ENCODE measurements around the gene CCDC121. TPM values are rescaled to one million over a fixed set of nuclear protein-coding genes. Genes with fewer than 3 reads are reported as not detected.

CCDC121 gene
- total and polyA plus RNA-seq, 7 donors, result 0.98 to 10.3 (median 2.5) TPM

DNA sequence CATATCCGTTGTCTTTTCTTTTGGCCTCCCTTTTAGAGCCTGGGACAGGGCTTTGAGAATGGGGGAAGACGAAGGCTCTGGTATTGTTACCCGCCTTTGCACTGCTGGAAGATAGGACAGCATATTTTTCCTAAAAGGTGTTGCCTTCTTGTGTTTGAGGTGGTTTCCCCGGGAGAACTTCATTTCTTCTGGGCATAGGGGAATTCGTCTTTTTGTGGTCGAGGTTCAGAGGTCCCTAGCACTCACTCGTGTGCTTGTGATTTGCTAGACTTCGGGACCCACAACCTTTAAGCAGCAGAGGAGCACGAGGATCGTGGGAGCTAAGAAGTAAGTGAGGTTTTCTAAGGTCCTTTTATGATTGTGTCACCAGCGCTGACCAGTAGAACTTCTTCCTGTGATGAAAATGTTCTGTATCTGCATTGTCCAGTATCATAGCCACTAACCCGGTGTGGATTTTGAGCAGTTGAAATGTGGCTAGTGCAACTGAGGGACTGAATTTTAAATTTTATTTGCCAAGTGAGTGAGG lies 45.4 kb downstream of the CCDC121 start:
- WGBS, 3 donors, result 3 to 7% (median 5%) methylated on average over 12 of the region's 12 CpGs
- TF ChIP-seq, protein P1, sequence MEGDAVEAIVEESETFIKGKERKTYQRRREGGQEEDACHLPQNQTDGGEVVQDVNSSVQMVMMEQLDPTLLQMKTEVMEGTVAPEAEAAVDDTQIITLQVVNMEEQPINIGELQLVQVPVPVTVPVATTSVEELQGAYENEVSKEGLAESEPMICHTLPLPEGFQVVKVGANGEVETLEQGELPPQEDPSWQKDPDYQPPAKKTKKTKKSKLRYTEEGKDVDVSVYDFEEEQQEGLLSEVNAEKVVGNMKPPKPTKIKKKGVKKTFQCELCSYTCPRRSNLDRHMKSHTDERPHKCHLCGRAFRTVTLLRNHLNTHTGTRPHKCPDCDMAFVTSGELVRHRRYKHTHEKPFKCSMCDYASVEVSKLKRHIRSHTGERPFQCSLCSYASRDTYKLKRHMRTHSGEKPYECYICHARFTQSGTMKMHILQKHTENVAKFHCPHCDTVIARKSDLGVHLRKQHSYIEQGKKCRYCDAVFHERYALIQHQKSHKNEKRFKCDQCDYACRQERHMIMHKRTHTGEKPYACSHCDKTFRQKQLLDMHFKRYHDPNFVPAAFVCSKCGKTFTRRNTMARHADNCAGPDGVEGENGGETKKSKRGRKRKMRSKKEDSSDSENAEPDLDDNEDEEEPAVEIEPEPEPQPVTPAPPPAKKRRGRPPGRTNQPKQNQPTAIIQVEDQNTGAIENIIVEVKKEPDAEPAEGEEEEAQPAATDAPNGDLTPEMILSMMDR (IDR thresholded peaks at IDR 0.05), result no peak
- Histone ChIP-seq H3K4me3 (peak overlapping the region; percentile 66), H3K27me3 (ENCODE audit: insufficient read depth in 3 of 3, low read length in 2 of 3) (no peaks in the 10 kb centered on the region), H3K36me3 (ENCODE audit: insufficient read depth in 1 of 2, low read depth in 1 of 2) (no peaks in the 10 kb centered on the region), H3K27ac (peak overlapping the region; percentile 51), H3K4me1 (peaks cover 11% of the 10 kb centered on the region), H3K9me3 (peaks cover 12% of the 10 kb centered on the region)
- ATAC-seq (peak in 1 of 4 donors; percentile 35), DNase-seq (no peak)
- intact Hi-C loops (cut with DNase I), result no loop called here

DNA sequence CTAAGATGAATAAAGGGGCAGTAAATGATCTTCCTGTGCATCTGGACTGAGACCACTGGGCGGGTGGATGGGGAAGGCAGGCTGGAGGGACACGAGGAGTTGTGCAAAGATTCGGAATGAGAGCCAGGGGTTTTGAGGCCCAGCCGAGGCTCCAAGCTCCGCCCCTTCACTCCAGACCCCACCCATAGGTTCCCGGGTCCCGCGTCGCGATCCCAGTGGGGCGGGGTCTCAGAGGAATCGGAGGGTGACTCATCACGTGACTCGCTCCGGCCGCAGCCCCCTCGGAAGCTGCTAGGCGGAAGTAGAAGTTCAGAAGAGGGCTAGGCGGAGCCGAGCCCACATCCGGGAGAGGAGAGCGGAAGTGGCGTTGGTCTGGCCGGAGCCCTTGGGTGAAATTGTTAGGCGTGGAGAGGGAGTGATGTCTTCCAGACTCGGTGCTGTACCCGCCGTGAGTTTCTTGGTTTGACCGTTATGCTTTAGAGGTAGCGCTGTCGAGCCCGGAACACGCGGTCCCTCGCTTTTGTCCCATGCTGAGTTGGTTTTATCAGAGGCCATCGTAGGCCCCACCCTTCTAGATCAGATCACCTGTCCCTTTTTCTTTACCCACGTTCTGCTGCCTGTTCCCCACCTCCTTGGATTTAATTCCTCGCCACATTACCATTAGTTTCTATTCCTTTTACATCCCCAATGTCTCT lies 46.0 kb downstream of the CCDC121 start, which contains the start of gene ZNF512:
ZNF512 (plus strand) TSS at position 348 of the 695 bp plus-strand sequence; CDS start at position 419, 71 bp downstream.
- intact Hi-C loops (cut with DNase I), result no loop called here
- peaks cover 11% of the 10 kb centered on the region for H3K4me1 ChIP-seq
- DNase-seq (peak; percentile 91 to 94), ATAC-seq (peak; percentile 88 to 97 (median 96))
- peak within 1 kb of the TSS; percentile 51 for H3K27ac ChIP-seq
- no peaks in the 10 kb centered on the region for H3K27me3 ChIP-seq (ENCODE audit: insufficient read depth in 3 of 3, low read length in 2 of 3)
- 1 to 2% (median 1%) methylated on average over 35 to 38 of the region's 38 CpGs for WGBS, 3 donors
- peak within 1 kb of the TSS; percentile 66 for H3K4me3 ChIP-seq
- no peaks in the 10 kb centered on the region for H3K36me3 ChIP-seq (ENCODE audit: insufficient read depth in 1 of 2, low read depth in 1 of 2)
- TF ChIP-seq, protein P1 (IDR thresholded peaks at IDR 0.05), result no peak
- peaks cover 16% of the 10 kb centered on the region for H3K9me3 ChIP-seq

DNA sequence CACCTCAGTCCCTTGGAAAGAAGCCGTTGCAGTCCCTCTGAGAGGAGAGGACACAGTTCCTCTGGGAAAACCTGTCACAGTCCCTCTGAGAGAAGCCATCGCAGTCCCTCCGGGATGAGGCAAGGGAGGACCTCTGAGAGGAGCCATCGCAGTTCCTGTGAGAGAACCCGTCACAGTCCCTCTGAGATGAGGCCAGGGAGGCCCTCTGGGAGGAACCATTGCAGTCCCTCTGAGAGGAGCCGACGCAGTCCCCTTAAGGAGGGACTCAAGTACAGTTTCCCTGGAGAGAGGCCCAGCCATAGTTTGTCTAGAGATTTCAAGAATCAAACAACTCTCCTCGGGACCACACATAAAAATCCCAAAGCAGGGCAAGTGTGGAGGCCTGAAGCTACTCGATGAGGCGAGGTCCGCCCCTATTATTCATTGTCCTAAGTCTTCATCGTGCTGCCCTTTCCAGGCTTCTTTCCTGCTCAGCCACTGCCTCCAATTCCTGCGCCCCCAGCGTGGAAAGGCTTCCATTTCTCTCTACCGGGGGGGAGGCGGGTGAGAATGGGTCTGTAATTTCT lies 46.6 kb downstream of the CCDC121 start:
- H3K4me3 ChIP-seq, result peak overlapping the region; percentile 66
- 72 to 82% (median 75%) methylated on average over 16 of the region's 16 CpGs for WGBS, 3 donors
- DNase-seq, result no peak
- H3K27ac ChIP-seq, result peak overlapping the region; percentile 19
- no peaks in the 10 kb centered on the region for H3K36me3 ChIP-seq (ENCODE audit: insufficient read depth in 1 of 2, low read depth in 1 of 2)
- no peaks in the 10 kb centered on the region for H3K27me3 ChIP-seq (ENCODE audit: insufficient read depth in 3 of 3, low read length in 2 of 3)
- peak in 3 of 4 donors; percentile 8 to 11 (median 9) for ATAC-seq
- TF ChIP-seq, protein P1 (IDR thresholded peaks at IDR 0.05), result no peak
- peaks cover 11% of the 10 kb centered on the region for H3K4me1 ChIP-seq
- H3K9me3 ChIP-seq, result peaks cover 17% of the 10 kb centered on the region
- intact Hi-C loops (cut with DNase I), result no loop called here

DNA sequence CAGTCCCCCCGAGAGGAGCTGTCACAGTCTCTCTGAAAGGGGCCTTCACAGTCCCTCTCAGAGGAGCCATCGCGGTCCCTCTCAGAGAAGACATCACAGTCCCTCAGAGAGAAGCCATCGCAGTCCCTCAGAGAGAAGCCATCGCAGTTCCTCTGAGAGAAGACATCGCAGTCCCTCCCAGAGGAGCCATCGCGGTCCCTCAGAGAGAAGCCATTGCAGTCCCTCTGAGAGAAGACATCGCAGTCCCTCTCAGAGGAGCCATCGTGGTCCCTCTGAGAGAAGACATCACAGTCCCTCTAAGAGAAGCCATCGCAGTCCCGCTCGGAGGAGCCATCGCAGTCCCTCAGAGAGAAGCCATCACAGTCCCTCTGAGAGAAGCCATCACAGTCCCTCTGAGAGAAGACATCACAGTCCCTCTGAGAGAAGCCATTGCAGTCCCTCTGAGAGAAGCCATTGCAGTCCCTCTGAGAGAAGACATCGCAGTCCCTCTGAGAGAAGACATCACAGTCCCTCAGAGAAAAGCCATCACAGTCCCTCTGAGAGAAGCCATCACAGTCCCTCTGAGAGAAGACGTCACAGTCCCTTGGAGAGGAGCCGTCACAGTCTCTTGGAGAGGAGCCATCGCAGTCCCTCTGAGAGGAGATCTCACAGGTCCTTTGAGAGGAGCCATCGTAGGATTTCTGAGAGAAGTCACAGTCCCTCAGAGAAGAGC lies 47.2 kb downstream of the CCDC121 start:
- H3K27ac ChIP-seq, result no peak overlapping the region
- WGBS, 3 donors, result 91 to 92% (median 92%) methylated on average over 19 of the region's 19 CpGs

More for the DNA sequence above, 47.2 kb downstream of the CCDC121 start:
- no peak for DNase-seq
- no peaks in the 10 kb centered on the region for H3K27me3 ChIP-seq (ENCODE audit: insufficient read depth in 3 of 3, low read length in 2 of 3)
- ATAC-seq, result peak in 1 of 4 donors; percentile 2
- H3K36me3 ChIP-seq (ENCODE audit: insufficient read depth in 1 of 2, low read depth in 1 of 2), result no peaks in the 10 kb centered on the region
- H3K9me3 ChIP-seq, result peaks cover 17% of the 10 kb centered on the region
- H3K4me1 ChIP-seq, result peaks cover 11% of the 10 kb centered on the region
- intact Hi-C loops (cut with DNase I), result no loop called here
- TF ChIP-seq, protein P1 (IDR thresholded peaks at IDR 0.05), result no peak
- H3K4me3 ChIP-seq, result no peak overlapping the region

Other genes starting within 250 kb of the CCDC121 start
- 10 to 100 TPM in 2 of 4 donors, 1 to 10 TPM in 2; 5.8 to 14.6 (median 8.7) TPM for gene ZNF513, start 248.3 kb downstream of the CCDC121 start, total RNA-seq
- 10 to 100 TPM; 10.2 to 11.5 (median 10.7) TPM for gene ZNF513, start 248.3 kb downstream of the CCDC121 start, polyA plus RNA-seq
- gene PPM1G, start 219.4 kb downstream of the CCDC121 start, total RNA-seq, result 10 to 100 TPM; 44.0 to 83.6 (median 68.4) TPM
- gene PPM1G, start 219.4 kb downstream of the CCDC121 start, polyA plus RNA-seq, result 100 to 1,000 TPM in 2 of 3 donors, 10 to 100 TPM in 1; 83.4 to 167 (median 127) TPM
- gene NRBP1, start 200.4 kb downstream of the CCDC121 start, total RNA-seq, result 100 to 1,000 TPM in 2 of 4 donors, 10 to 100 TPM in 2; 83.8 to 138 (median 103) TPM
- 100 to 1,000 TPM; 120 to 238 (median 151) TPM for gene NRBP1, start 200.4 kb downstream of the CCDC121 start, polyA plus RNA-seq
- gene KRTCAP3, start 186.6 kb downstream of the CCDC121 start, total RNA-seq, result 1 to 10 TPM in 3 of 4 donors, not detected in 1; 1.5 to 2.2 (median 1.7) TPM
- gene KRTCAP3, start 186.6 kb downstream of the CCDC121 start, polyA plus RNA-seq, result 1 to 10 TPM in 1 of 3 donors, under 1 TPM in 2; 0.26 to 1.7 (median 0.39) TPM
- gene IFT172, start 139.3 kb downstream of the CCDC121 start, total RNA-seq, result 10 to 100 TPM in 1 of 4 donors, 1 to 10 TPM in 3; 4.4 to 10.1 (median 5.9) TPM
- gene IFT172, start 139.3 kb downstream of the CCDC121 start, polyA plus RNA-seq, result 1 to 10 TPM; 6.0 to 9.5 (median 7.5) TPM
- 10 to 100 TPM in 1 of 4 donors, 1 to 10 TPM in 3; 1.9 to 38.1 (median 3.0) TPM for gene FNDC4, start 133.8 kb downstream of the CCDC121 start, total RNA-seq
- gene FNDC4, start 133.8 kb downstream of the CCDC121 start, polyA plus RNA-seq, result 10 to 100 TPM in 2 of 3 donors, 1 to 10 TPM in 1; 1.7 to 23.2 (median 10.9) TPM
- gene GCKR, start 132.2 kb downstream of the CCDC121 start, total RNA-seq, result 1 to 10 TPM in 1 of 4 donors, not detected in 3; 2.0 TPM
- 1 to 10 TPM in 1 of 3 donors, under 1 TPM in 2; 0.05 to 1.6 (median 0.51) TPM for gene GCKR, start 132.2 kb downstream of the CCDC121 start, polyA plus RNA-seq
- 10 to 100 TPM in 3 of 4 donors, 1 to 10 TPM in 1; 6.0 to 17.0 (median 12.8) TPM for gene ZNF512, start 46.0 kb downstream of the CCDC121 start, total RNA-seq
- gene ZNF512, start 46.0 kb downstream of the CCDC121 start, polyA plus RNA-seq, result 1 to 10 TPM; 5.1 to 9.4 (median 9.3) TPM
- gene GPN1, start within 50 bp of the CCDC121 start, total RNA-seq, result 10 to 100 TPM; 24.2 to 28.5 (median 26.2) TPM
- gene GPN1, start within 50 bp of the CCDC121 start, polyA plus RNA-seq, result 10 to 100 TPM; 24.8 to 57.1 (median 42.8) TPM
- 10 to 100 TPM; 17.1 to 25.0 (median 22.1) TPM for gene SUPT7L, start 34.6 kb upstream of the CCDC121 start, total RNA-seq
- gene SUPT7L, start 34.6 kb upstream of the CCDC121 start, polyA plus RNA-seq, result 10 to 100 TPM; 17.1 to 33.8 (median 21.1) TPM
- 10 to 100 TPM; 21.1 to 28.4 (median 26.0) TPM for gene SLC4A1AP, start 34.9 kb upstream of the CCDC121 start, total RNA-seq
- 10 to 100 TPM; 20.5 to 44.8 (median 28.3) TPM for gene SLC4A1AP, start 34.9 kb upstream of the CCDC121 start, polyA plus RNA-seq
- 100 to 1,000 TPM; 200 to 269 (median 257) TPM for gene MRPL33, start 142.7 kb upstream of the CCDC121 start, total RNA-seq
- 100 to 1,000 TPM; 400 to 716 (median 536) TPM for gene MRPL33, start 142.7 kb upstream of the CCDC121 start, polyA plus RNA-seq

Measured in psoas muscle (tissue), 8 donors.